Neural progenitor cell (in vitro differentiated cells): ENCODE data around the gene SMIM1. TPM values are rescaled to one million over a fixed set of nuclear protein-coding genes. Genes with fewer than 3 reads are reported as not detected.

Experiments used
- DNase-seq: peaks from one replicate; pipeline ENCODE4 v3.0.0-alpha.2; 2016; ENCODE audit warnings: low spot score
- H2AFZ ChIP-seq: fragments of 200-600 bp; sonication (generic); replicated peaks from 2 replicates; pipeline ENCODE4 v1.6.1; 2016; ENCODE audit warnings: antibody characterized with exemption
- H3F3A ChIP-seq: fragments of 200-600 bp; sonication (generic); 2 replicates; pipeline ENCODE4 v1.6.1; 2016; ENCODE audit warnings: antibody characterized with exemption, low read depth
- H3K27ac ChIP-seq: fragments of 200-600 bp; sonication (generic); 2 replicates; pipeline ENCODE4 v1.5.1; 2016; ENCODE audit warnings: mild to moderate bottlenecking
- H3K27me3 ChIP-seq: fragments of 200-600 bp; sonication (generic); 2 replicates; pipeline ENCODE4 v1.6.1; 2016; ENCODE audit warnings: mild to moderate bottlenecking, moderate library complexity
- H3K36me3 ChIP-seq: fragments of 200-600 bp; sonication (generic); 2 replicates; pipeline ENCODE4 v1.5.1; 2016
- H3K4me1 ChIP-seq: fragments of 200-600 bp; sonication (generic); 2 replicates; pipeline ENCODE4 v1.6.1; 2016; ENCODE audit warnings: mixed run types
- H3K4me2 ChIP-seq: fragments of 200-600 bp; sonication (generic); 2 replicates; pipeline ENCODE4 v1.6.1; 2016
- H3K4me3 ChIP-seq: fragments of 200-600 bp; sonication (generic); 2 replicates; pipeline ENCODE4 v1.5.1; 2016
- H3K79me2 ChIP-seq: fragments of 200-600 bp; sonication (generic); 2 replicates; pipeline ENCODE4 v1.6.1; 2016; ENCODE audit warnings: low read depth
- H3K9ac ChIP-seq: fragments of 200-600 bp; sonication (generic); 2 replicates; pipeline ENCODE4 v1.6.1; 2016
- H3K9me3 ChIP-seq: fragments of 200-600 bp; sonication (generic); 2 replicates; pipeline ENCODE4 v1.5.1; 2016; ENCODE audit warnings: low read depth
- H4K20me1 ChIP-seq: fragments of 200-600 bp; sonication (generic); 2 replicates; pipeline ENCODE4 v1.6.1; 2016; ENCODE audit warnings: low read depth
- H3K27ac Mint-ChIP-seq: 3 replicates; pipeline ENCODE4 v1.8.0; 2021; ENCODE audit warnings: mixed read lengths
- H3K27me3 Mint-ChIP-seq: 2 replicates; pipeline ENCODE4 v1.8.0; 2022; ENCODE audit warnings: low read depth, mild to moderate bottlenecking, inconsistent platforms, moderate library complexity, mixed read lengths; ENCODE audit not compliant: insufficient read depth
- H3K36me3 Mint-ChIP-seq: 3 replicates; pipeline ENCODE4 v1.8.0; 2021; ENCODE audit warnings: mixed read lengths
- H3K4me1 Mint-ChIP-seq: 3 replicates; pipeline ENCODE4 v1.8.0; 2021; ENCODE audit warnings: mixed read lengths
- H3K4me3 Mint-ChIP-seq: 3 replicates; pipeline ENCODE4 v1.8.0; 2021; ENCODE audit warnings: mild to moderate bottlenecking, moderate library complexity, mixed read lengths
- H3K9me3 Mint-ChIP-seq: 3 replicates; pipeline ENCODE4 v1.8.0; 2020; ENCODE audit warnings: mixed read lengths
- CTCF ChIP-seq: fragments of 200-600 bp; sonication (generic); IDR thresholded peaks from 2 replicates; pipeline ENCODE4 v1.5.1; 2017; ENCODE audit warnings: antibody characterized with exemption, mild to moderate bottlenecking
- EZH2 ChIP-seq: fragments of 200-600 bp; sonication (generic); IDR thresholded peaks from 2 replicates; pipeline ENCODE4 v1.6.1; 2017; ENCODE audit warnings: antibody characterized with exemption, mild to moderate bottlenecking, moderate library complexity
- EZH2phosphoT487 ChIP-seq: fragments of 200-600 bp; sonication (generic); IDR thresholded peaks from 2 replicates; pipeline ENCODE4 v1.6.1; 2017; ENCODE audit warnings: antibody characterized with exemption
- total RNA-seq: library from RNA; depleted of rRNA; stranded (reverse); fragments of >200 nt; gene quantifications from 2 replicates; pipeline ENCODE4 v1.2.3, GENCODE V29; 2015; ENCODE audit warnings: low replicate concordance

Gene SMIM1
- total RNA-seq, 1 donor from 2014 or later: not detected

GRCh38 chr1:3768811-3769390, 3.6 kb upstream of the SMIM1 start:
- Histone ChIP-seq H3K9me3 (no peaks in the 10 kb centered on the region), H4K20me1 (peaks cover 4% of the 10 kb centered on the region), H3K36me3 (no peaks in the 10 kb centered on the region), H3F3A (peaks cover 5% of the 10 kb centered on the region), H3K4me3 (no peak overlapping the region), H3K9ac (no peak overlapping the region), H2AFZ (no peak overlapping the region), H3K4me1 (peaks cover 3% of the 10 kb centered on the region), H3K27me3 (peaks cover 26% of the 10 kb centered on the region), H3K4me2 (no peak overlapping the region), H3K79me2 (no peaks in the 10 kb centered on the region), H3K27ac (no peak overlapping the region)
- H3K4me3 Mint-ChIP-seq: no peak overlapping the region
- H3K27ac Mint-ChIP-seq: no peak overlapping the region
- no peaks in the 10 kb centered on the region for H3K36me3 Mint-ChIP-seq
- no peak for DNase-seq
- H3K4me1 Mint-ChIP-seq: peaks cover 18% of the 10 kb centered on the region
- peaks cover 8% of the 10 kb centered on the region for H3K27me3 Mint-ChIP-seq
- TF ChIP-seq EZH2 (no peak), EZH2phosphoT487 (no peak), CTCF (no peak)
- peaks cover 15% of the 10 kb centered on the region for H3K9me3 Mint-ChIP-seq

GRCh38 chr1:3770047-3770765, 2.3 kb upstream of the SMIM1 start:
- Histone ChIP-seq H3K9me3 (no peaks in the 10 kb centered on the region), H3K27me3 (peaks cover 26% of the 10 kb centered on the region), H3K27ac (no peak overlapping the region), H2AFZ (no peak overlapping the region), H3K36me3 (no peaks in the 10 kb centered on the region), H3K4me3 (no peak overlapping the region), H3K4me2 (no peak overlapping the region), H3K9ac (no peak overlapping the region), H3K4me1 (peaks cover 7% of the 10 kb centered on the region), H3K79me2 (no peaks in the 10 kb centered on the region), H3F3A (peaks cover 5% of the 10 kb centered on the region), H4K20me1 (peaks cover 4% of the 10 kb centered on the region)
- no peak overlapping the region for H3K27ac Mint-ChIP-seq
- peaks cover 22% of the 10 kb centered on the region for H3K4me1 Mint-ChIP-seq
- H3K9me3 Mint-ChIP-seq: peaks cover 13% of the 10 kb centered on the region
- TF ChIP-seq CTCF: no peak
- no peak for TF ChIP-seq EZH2phosphoT487
- TF ChIP-seq EZH2: no peak
- no peaks in the 10 kb centered on the region for H3K36me3 Mint-ChIP-seq
- H3K27me3 Mint-ChIP-seq: peaks cover 10% of the 10 kb centered on the region
- no peak for DNase-seq
- peak overlapping the region; percentile 77 for H3K4me3 Mint-ChIP-seq

GRCh38 chr1:3771108-3772026, 1.2 kb upstream of the SMIM1 start:
- no peak overlapping the region for H3K27ac Mint-ChIP-seq
- peaks cover 10% of the 10 kb centered on the region for H3K27me3 Mint-ChIP-seq
- Histone ChIP-seq H3K4me1 (peaks cover 14% of the 10 kb centered on the region), H3K9me3 (no peaks in the 10 kb centered on the region), H3K27me3 (peaks cover 23% of the 10 kb centered on the region), H3K9ac (no peak overlapping the region), H3F3A (peaks cover 5% of the 10 kb centered on the region), H3K79me2 (no peaks in the 10 kb centered on the region), H4K20me1 (peaks cover 4% of the 10 kb centered on the region), H3K36me3 (no peaks in the 10 kb centered on the region), H3K4me2 (peak overlapping the region; percentile 89), H3K4me3 (peak overlapping the region; percentile 69), H3K27ac (no peak overlapping the region), H2AFZ (peak overlapping the region; percentile 83)
- peaks cover 5% of the 10 kb centered on the region for H3K9me3 Mint-ChIP-seq
- H3K4me1 Mint-ChIP-seq: peaks cover 29% of the 10 kb centered on the region
- H3K36me3 Mint-ChIP-seq: no peaks in the 10 kb centered on the region
- peak; percentile 36 for DNase-seq
- peak overlapping the region; percentile 77 for H3K4me3 Mint-ChIP-seq
- TF ChIP-seq CTCF: no peak
- no peak for TF ChIP-seq EZH2phosphoT487
- no peak for TF ChIP-seq EZH2
